ENCODE data around the gene TRPM5. TPM values are rescaled to one million over a fixed set of nuclear protein-coding genes. Genes with fewer than 3 reads are reported as not detected.

The TRPM5 gene
- total and polyA plus RNA-seq, 8 donors, result 0.15 to 11.6 (median 0.45) TPM; not detected in 1

DNA sequence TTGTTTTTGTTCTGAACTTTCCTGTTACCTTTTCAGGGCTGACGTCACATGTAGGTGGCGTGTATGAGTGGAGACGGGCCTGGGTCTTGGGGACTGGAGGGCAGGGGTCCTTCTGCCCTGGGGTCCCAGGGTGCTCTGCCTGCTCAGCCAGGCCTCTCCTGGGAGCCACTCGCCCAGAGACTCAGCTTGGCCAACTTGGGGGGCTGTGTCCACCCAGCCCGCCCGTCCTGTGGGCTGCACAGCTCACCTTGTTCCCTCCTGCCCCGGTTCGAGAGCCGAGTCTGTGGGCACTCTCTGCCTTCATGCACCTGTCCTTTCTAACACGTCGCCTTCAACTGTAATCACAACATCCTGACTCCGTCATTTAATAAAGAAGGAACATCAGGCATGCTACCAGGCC lies 47.3 kb downstream of the TRPM5 start:
- DNase-seq, result no peak
- intact Hi-C loops (cut with DNase I; ENCODE audit: low total_unique reads), result no loop called here
- TF ChIP-seq, protein P1, sequence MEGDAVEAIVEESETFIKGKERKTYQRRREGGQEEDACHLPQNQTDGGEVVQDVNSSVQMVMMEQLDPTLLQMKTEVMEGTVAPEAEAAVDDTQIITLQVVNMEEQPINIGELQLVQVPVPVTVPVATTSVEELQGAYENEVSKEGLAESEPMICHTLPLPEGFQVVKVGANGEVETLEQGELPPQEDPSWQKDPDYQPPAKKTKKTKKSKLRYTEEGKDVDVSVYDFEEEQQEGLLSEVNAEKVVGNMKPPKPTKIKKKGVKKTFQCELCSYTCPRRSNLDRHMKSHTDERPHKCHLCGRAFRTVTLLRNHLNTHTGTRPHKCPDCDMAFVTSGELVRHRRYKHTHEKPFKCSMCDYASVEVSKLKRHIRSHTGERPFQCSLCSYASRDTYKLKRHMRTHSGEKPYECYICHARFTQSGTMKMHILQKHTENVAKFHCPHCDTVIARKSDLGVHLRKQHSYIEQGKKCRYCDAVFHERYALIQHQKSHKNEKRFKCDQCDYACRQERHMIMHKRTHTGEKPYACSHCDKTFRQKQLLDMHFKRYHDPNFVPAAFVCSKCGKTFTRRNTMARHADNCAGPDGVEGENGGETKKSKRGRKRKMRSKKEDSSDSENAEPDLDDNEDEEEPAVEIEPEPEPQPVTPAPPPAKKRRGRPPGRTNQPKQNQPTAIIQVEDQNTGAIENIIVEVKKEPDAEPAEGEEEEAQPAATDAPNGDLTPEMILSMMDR (IDR thresholded peaks at IDR 0.05), result no peak
- TF ChIP-seq POLR2AphosphoS5 (IDR thresholded peaks at IDR 0.05), result no peak
- no peak for TF ChIP-seq EP300 (IDR thresholded peaks at IDR 0.05)
- peaks cover 17 to 56% (median 40%) of the 10 kb centered on the region in 4 donors for H3K4me1 ChIP-seq
- no peaks in the 10 kb centered on the region for H3K9me3 ChIP-seq
- no peaks in the 10 kb centered on the region for H3K27me3 ChIP-seq
- no peak overlapping the region for H3K4me3 ChIP-seq
- H3K27ac ChIP-seq, result peak overlapping the region in 2 of 5 donors; percentile 6 to 98
- 89 to 96% (median 91%) methylated on average over 12 of the region's 12 CpGs for WGBS, 5 donors
- H3K36me3 ChIP-seq, result peaks cover 47 to 73% (median 68%) of the 10 kb centered on the region in 4 donors

GRCh38 chr11:2396471-2396870 lies 47.8 kb downstream of the TRPM5 start:
- intact Hi-C loops (cut with DNase I; ENCODE audit: low total_unique reads), result no loop called here
- no peak for DNase-seq
- no peak overlapping the region for H3K4me3 ChIP-seq
- H3K36me3 ChIP-seq, result peaks cover 52 to 75% (median 73%) of the 10 kb centered on the region in 4 donors
- H3K27me3 ChIP-seq, result no peaks in the 10 kb centered on the region
- H3K9me3 ChIP-seq, result no peaks in the 10 kb centered on the region
- WGBS, 5 donors, result 86 to 93% (median 89%) methylated on average over 15 to 26 of the region's 26 CpGs
- TF ChIP-seq, protein P1 (IDR thresholded peaks at IDR 0.05), result no peak
- no peak for TF ChIP-seq POLR2A (IDR thresholded peaks at IDR 0.05)
- no peak for TF ChIP-seq EP300 (IDR thresholded peaks at IDR 0.05)
- no peak for TF ChIP-seq POLR2AphosphoS5 (IDR thresholded peaks at IDR 0.05)
- no peak overlapping the region for H3K27ac ChIP-seq
- H3K4me1 ChIP-seq, result peaks cover 13 to 56% (median 37%) of the 10 kb centered on the region in 4 donors

GRCh38 chr11:2395856-2396255 lies 48.5 kb downstream of the TRPM5 start:
- H3K27ac ChIP-seq, result no peak overlapping the region
- TF ChIP-seq, protein P1 (IDR thresholded peaks at IDR 0.05), result no peak
- TF ChIP-seq POLR2A (IDR thresholded peaks at IDR 0.05) (no peak), POLR2AphosphoS5 (IDR thresholded peaks at IDR 0.05) (no peak), EP300 (IDR thresholded peaks at IDR 0.05) (no peak)
- 81 to 92% (median 86%) methylated on average over 11 to 17 of the region's 17 CpGs for WGBS, 5 donors
- peaks cover 58 to 81% (median 79%) of the 10 kb centered on the region in 4 donors for H3K36me3 ChIP-seq
- intact Hi-C loops (cut with DNase I; ENCODE audit: low total_unique reads), result no loop called here
- no peak overlapping the region for H3K4me3 ChIP-seq
- no peaks in the 10 kb centered on the region for H3K27me3 ChIP-seq
- DNase-seq, result no peak
- no peaks in the 10 kb centered on the region for H3K9me3 ChIP-seq
- H3K4me1 ChIP-seq, result peaks cover 15 to 58% (median 37%) of the 10 kb centered on the region in 4 donors

DNA sequence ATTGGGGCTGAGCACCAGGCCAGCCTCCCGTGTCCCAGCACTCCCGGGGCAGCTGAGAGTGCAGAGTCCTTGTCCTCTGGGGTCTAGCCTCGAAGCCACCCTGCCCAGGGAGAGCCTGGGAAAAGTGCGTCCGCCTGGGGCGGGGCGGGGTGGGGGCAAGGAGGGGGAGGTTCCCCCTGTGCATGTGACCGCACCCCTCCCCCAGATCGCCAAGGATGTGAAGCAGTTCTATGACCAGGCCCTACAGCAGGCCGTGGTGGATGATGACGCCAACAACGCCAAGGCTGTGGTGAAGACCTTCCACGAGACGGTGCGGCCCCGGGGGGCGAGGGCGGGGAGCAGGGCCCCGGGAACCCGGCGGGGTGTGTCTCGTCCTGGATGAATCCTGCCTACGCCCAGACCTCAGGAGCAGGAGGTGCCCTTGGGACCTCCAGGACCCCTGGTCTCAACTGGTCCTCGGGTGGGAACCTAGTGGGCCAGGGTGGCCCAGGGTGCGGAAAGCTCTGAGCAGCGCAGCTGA lies 49.0 kb downstream of the TRPM5 start:
- TF ChIP-seq, protein P1 (IDR thresholded peaks at IDR 0.05), result no peak
- no peak for TF ChIP-seq EP300 (IDR thresholded peaks at IDR 0.05)
- TF ChIP-seq POLR2AphosphoS5 (IDR thresholded peaks at IDR 0.05), result no peak
- TF ChIP-seq POLR2A (IDR thresholded peaks at IDR 0.05), result no peak
- Histone ChIP-seq H3K36me3 (peaks cover 58 to 87% (median 84%) of the 10 kb centered on the region in 4 donors), H3K27me3 (no peaks in the 10 kb centered on the region), H3K9me3 (no peaks in the 10 kb centered on the region), H3K4me1 (peaks cover 19 to 64% (median 43%) of the 10 kb centered on the region in 4 donors), H3K27ac (peak overlapping the region in 2 of 5 donors; percentile 80 to 99), H3K4me3 (no peak overlapping the region)
- intact Hi-C loops (cut with DNase I; ENCODE audit: low total_unique reads), result no loop called here
- WGBS, 5 donors, result 78 to 86% (median 84%) methylated on average over 14 to 26 of the region's 26 CpGs
- no peak for DNase-seq

Data from stomach (tissue), 9 donors.